AG09309 (cell line): Measurements from ENCODE around the gene ITGAV.

Experiments
- DNase-seq: peaks from one replicate; pipeline ENCODE4 v3.0.0-alpha.2; 2010; ENCODE audit warnings: low read depth
- H3K4me3 ChIP-seq: 2 replicates; pipeline ENCODE4 v1.5.1; 2011; ENCODE audit warnings: mild to moderate bottlenecking, low read depth, low read length, moderate library complexity; ENCODE audit not compliant: control insufficient read depth
- TF ChIP-seq, protein P1 (sequence below): IDR thresholded peaks from 2 replicates; pipeline ENCODE4 v1.5.1; 2011; ENCODE audit warnings: mild to moderate bottlenecking, low read depth, low read length, inconsistent platforms; ENCODE audit not compliant: insufficient read depth, control insufficient read depth; ENCODE audit errors: missing control alignments

Gene ITGAV

DNA sequence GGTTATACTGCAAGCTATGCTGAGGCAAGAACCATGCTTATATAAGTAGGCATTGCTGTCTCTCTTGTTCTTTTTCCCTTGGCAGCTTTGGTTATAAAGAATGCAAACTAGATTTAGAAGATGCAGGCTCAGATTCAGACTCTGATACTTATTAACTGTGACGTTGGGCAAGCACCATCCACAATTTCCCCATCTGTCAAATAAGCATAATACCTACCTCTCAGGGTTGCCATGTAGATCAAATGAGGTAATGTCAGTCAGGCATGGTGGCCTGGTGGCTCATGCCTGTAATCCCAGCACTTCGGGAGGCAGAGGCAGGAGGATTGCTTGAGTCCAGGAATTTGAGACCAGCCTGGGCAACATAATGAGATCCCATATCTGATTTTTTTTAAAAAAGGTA, 21.7 kb downstream of the ITGAV start:
- TF ChIP-seq, protein P1, sequence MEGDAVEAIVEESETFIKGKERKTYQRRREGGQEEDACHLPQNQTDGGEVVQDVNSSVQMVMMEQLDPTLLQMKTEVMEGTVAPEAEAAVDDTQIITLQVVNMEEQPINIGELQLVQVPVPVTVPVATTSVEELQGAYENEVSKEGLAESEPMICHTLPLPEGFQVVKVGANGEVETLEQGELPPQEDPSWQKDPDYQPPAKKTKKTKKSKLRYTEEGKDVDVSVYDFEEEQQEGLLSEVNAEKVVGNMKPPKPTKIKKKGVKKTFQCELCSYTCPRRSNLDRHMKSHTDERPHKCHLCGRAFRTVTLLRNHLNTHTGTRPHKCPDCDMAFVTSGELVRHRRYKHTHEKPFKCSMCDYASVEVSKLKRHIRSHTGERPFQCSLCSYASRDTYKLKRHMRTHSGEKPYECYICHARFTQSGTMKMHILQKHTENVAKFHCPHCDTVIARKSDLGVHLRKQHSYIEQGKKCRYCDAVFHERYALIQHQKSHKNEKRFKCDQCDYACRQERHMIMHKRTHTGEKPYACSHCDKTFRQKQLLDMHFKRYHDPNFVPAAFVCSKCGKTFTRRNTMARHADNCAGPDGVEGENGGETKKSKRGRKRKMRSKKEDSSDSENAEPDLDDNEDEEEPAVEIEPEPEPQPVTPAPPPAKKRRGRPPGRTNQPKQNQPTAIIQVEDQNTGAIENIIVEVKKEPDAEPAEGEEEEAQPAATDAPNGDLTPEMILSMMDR = no peak
- H3K4me3 ChIP-seq = no peak overlapping the region
- no peak for DNase-seq

DNA sequence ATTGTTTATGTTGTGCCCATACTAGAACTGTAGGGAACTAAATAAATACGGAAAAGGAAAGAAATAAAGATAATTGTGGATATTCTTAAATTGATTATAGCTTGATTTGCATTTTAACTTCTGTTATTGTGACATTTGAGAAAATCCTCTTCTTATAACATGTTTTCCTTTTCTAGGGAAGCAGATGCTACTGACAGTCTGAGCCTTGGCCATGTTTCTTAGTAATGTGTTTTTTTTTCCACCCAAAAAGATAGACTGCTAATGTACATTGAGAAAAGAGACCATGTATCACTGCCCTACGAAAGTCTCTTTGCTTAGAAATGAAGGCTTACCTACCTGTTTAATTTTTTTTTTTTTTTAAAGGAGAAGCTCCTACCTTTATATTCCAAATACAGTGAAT, 22.2 kb downstream of the ITGAV start:
- no peak overlapping the region for H3K4me3 ChIP-seq
- DNase-seq = no peak
- TF ChIP-seq, protein P1 = no peak

DNA sequence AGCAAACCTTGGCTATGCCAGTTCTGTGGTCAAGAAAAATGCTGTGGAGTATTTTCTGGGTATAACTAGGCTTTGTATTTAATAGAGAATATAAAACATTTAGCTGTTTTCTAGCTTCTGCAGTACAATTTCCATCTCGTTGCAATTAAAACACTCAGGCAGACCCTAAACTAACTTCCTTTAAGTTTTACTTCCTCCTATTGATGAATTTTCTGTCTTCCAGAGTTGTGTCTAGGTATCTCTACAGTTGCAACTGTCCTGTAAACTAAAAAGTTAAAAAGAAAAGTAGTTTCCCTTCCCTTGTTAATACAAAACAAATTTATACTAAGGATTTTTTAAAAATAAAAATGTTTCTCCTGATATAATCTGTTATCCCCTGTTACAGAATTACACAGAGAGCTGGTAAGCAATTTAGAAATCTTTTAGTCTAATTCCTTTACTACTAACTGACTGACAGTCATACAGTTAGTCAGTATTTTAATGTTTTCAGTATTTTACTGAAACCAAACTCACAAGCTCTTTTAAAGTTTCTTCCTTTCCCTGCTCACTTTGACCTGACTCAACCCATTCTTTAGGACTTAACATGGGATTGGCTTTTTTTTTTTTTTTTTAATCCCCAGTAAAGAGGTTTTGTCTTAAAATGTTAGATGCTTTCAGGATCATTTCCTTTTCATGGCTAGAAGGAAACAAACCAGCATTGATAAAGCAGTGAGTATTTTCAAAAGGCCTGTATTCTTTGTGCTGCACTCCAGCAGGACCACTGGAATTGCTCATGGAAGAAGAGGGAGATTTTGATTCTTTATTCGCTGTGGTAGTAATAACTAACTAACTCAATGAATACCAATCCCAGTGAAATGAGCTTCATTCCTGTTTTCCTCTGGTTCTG, 22.9 kb downstream of the ITGAV start:
- no peak overlapping the region for H3K4me3 ChIP-seq
- TF ChIP-seq, protein P1 = no peak
- no peak for DNase-seq

DNA sequence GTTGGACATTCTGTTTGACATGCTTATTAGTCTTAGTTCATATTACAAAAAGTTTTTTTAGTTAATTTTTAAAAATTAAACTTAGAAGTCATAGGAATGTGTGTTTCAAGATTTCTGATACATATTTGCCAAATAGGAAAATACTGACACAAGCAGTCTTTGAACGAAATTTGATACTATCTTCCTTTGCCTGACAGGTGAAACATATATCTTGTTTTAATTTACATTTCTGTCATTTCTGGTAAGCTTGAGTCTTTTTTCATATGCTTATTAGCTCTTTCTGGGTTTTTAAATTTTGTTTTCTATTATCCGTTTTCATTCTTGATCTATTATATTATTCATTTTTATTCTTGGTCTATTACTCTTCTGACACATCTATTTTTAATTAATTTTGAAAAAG, 24.5 kb downstream of the ITGAV start:
- DNase-seq = no peak
- TF ChIP-seq, protein P1 = no peak
- no peak overlapping the region for H3K4me3 ChIP-seq

DNA sequence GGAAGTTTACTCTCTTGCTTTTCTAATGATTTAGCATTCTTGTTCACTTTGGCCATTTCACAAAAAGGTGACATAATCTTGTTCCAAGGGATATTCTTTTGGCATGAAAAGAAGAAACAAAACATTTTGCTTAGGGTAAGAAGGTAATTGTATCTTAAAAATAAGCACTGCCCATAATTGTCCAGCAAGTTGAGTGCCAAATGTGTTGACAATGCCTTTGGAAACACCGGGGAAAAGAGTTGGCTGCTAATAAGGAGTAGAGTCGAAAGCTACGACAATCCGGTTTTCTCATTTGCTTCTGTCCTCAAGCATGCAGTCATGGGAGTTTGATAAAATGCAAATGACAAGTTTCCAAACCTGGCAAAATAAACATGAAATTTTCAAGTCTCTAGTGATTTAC, 27.3 kb downstream of the ITGAV start:
- no peak overlapping the region for H3K4me3 ChIP-seq
- TF ChIP-seq, protein P1 = no peak
- no peak for DNase-seq

DNA sequence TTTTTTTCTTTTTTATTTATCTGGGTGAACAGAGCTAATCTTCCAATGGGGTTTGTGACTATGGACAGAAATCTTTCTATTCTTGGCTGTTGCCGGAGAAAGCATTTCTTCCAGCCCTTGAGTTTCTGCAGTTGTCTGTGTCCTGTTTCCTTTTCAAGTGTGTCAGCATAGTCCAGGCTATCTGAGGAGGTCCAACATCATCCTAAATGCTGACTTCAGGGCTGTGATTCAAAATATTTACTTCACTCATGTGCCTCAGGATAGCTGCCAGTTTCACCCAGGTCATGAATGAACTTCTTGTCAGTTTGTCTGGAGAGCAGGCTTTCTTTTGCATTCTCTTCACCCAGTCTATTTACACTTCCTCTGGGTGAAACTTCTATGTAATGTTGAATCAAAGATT, 27.9 kb downstream of the ITGAV start:
- no peak for DNase-seq
- H3K4me3 ChIP-seq = no peak overlapping the region
- TF ChIP-seq, protein P1 = no peak
